Measurements from ENCODE around the gene ARF4.

Gene ARF4

DNA sequence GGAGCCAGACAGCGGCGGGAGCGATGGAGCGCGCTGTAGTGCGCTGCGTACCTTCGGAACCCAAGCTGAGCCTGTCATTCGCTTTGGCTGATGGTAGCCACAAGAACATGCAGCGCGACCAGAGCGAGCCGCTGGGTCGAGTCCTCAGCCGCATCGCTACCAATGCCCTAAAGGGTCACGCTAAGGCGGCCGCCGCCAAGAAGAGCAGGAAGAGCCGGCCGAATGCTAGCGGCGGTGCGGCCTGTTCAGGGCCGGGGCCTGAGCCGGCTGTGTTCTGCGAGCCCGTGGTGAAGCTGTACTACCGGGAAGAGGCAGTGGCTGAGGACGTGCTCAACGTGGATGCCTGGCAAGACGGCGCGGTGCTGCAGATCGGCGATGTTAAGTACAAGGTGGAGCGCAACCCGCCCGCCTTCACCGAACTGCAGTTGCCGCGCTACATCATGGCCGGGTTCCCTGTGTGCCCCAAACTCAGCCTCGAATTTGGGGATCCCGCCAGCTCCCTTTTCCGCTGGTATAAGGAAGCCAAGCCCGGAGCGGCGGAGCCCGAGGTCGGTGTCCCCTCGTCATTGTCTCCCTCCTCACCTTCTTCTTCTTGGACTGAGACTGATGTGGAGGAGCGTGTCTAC, 40.6 kb downstream of the ARF4 start:
- Histone ChIP-seq H3K4me2 (peak overlapping the region; percentile 86), H3K4me1 (ENCODE audit: low read depth, poor library complexity, severe bottlenecking) (peaks cover 23% of the 10 kb centered on the region), H4K20me1 (ENCODE audit: insufficient read depth) (no peaks in the 10 kb centered on the region), H3K36me3 (ENCODE audit: insufficient read depth) (no peaks in the 10 kb centered on the region), H3K9ac (peak overlapping the region; percentile 78), H2AFZ (ENCODE audit: low read depth) (peak overlapping the region; percentile 95), H3K4me3 (IDR thresholded peaks at IDR 0.05; ENCODE audit: insufficient read depth, low read depth, low read length) (no peak overlapping the region), H3K79me2 (ENCODE audit: insufficient read depth, low read depth) (peaks cover 36% of the 10 kb centered on the region), H3K27ac (peak overlapping the region; percentile 85), H3K27me3 (ENCODE audit: insufficient read depth, low read depth) (no peaks in the 10 kb centered on the region)
- TF ChIP-seq, protein P1, sequence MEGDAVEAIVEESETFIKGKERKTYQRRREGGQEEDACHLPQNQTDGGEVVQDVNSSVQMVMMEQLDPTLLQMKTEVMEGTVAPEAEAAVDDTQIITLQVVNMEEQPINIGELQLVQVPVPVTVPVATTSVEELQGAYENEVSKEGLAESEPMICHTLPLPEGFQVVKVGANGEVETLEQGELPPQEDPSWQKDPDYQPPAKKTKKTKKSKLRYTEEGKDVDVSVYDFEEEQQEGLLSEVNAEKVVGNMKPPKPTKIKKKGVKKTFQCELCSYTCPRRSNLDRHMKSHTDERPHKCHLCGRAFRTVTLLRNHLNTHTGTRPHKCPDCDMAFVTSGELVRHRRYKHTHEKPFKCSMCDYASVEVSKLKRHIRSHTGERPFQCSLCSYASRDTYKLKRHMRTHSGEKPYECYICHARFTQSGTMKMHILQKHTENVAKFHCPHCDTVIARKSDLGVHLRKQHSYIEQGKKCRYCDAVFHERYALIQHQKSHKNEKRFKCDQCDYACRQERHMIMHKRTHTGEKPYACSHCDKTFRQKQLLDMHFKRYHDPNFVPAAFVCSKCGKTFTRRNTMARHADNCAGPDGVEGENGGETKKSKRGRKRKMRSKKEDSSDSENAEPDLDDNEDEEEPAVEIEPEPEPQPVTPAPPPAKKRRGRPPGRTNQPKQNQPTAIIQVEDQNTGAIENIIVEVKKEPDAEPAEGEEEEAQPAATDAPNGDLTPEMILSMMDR (conservative IDR thresholded peaks at IDR 0.05; ENCODE audit: low read depth, low read length): no peak

DNA sequence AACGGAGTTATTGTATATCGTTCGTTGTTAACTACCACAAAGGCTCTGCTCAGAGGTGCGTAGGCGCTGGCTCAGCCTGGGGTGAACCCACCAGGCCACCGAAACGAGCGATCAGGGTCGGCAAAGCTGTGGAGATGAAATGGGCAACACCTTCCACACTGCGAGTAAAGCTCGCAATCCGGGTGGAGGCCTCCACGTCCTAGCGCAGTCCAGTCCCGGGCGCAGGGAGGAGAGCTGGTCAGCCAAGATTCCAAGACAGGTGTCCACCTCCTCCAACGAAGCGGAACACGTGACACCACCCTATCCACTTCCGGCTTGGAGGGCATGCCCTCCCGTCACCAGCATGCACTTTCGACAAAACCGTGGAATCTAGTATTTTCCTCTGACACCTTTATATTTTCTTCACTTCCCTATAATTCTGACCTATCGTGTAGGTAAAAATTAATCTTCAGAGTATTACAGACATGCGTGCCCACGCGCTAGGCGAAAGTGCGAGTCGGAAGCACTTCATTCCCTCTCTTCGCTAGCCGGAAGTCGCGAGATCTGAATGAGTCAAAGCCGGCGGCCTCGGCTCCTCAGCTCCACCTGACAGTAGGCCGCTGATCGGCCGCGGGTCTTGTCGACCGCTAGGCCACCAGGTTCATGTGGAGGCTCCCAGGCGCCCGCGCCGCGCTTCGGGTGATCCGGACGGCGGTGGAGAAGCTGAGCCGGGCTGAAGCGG, 41.2 kb downstream of the ARF4 start, which contains the start of gene PDE12:
PDE12 (plus strand) TSS at position 537 of the 721 bp plus-strand sequence; CDS start at position 643, 106 bp downstream.
- H3K4me3 ChIP-seq (IDR thresholded peaks at IDR 0.05; ENCODE audit: insufficient read depth, low read depth, low read length): peak within 1 kb of the TSS; percentile 47
- H3K9ac ChIP-seq: peak within 1 kb of the TSS; percentile 78
- TF ChIP-seq, protein P1 (conservative IDR thresholded peaks at IDR 0.05; ENCODE audit: low read depth, low read length): no peak
- H3K79me2 ChIP-seq (ENCODE audit: insufficient read depth, low read depth): peaks cover 35% of the 10 kb centered on the region
- no peaks in the 10 kb centered on the region for H3K36me3 ChIP-seq (ENCODE audit: insufficient read depth)
- H2AFZ ChIP-seq (ENCODE audit: low read depth): peak within 1 kb of the TSS; percentile 95
- H3K27ac ChIP-seq: peak within 1 kb of the TSS; percentile 85
- no peaks in the 10 kb centered on the region for H4K20me1 ChIP-seq (ENCODE audit: insufficient read depth)
- H3K27me3 ChIP-seq (ENCODE audit: insufficient read depth, low read depth): no peaks in the 10 kb centered on the region
- peak within 1 kb of the TSS; percentile 86 for H3K4me2 ChIP-seq
- H3K4me1 ChIP-seq (ENCODE audit: low read depth, poor library complexity, severe bottlenecking): peaks cover 23% of the 10 kb centered on the region

DNA sequence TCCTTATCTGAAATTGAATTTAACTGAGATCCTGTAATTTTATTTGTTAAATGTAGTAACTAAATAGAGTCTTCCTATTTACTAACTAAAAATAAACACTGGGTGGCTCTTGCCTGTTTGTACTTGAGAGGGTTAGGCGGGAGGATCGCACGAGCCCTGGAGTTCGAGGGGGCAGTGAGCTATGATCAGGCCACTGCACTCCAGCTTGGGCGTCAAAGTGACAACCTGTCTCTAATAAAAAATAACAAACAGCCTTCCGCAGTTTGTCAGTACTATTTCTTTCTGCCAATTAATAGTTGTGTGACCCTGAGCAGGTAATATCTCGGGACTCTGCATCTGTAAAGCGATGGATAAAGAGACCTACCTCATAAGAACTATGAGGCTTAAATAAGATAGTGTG, 41.8 kb downstream of the ARF4 start:
- peaks cover 31% of the 10 kb centered on the region for H3K79me2 ChIP-seq (ENCODE audit: insufficient read depth, low read depth)
- H2AFZ ChIP-seq (ENCODE audit: low read depth): peak overlapping the region; percentile 95
- H3K4me2 ChIP-seq: peak overlapping the region; percentile 86
- TF ChIP-seq, protein P1 (conservative IDR thresholded peaks at IDR 0.05; ENCODE audit: low read depth, low read length): no peak
- peak overlapping the region; percentile 47 for H3K4me3 ChIP-seq (IDR thresholded peaks at IDR 0.05; ENCODE audit: insufficient read depth, low read depth, low read length)
- H3K9ac ChIP-seq: peak overlapping the region; percentile 78
- no peaks in the 10 kb centered on the region for H3K27me3 ChIP-seq (ENCODE audit: insufficient read depth, low read depth)
- H3K4me1 ChIP-seq (ENCODE audit: low read depth, poor library complexity, severe bottlenecking): peaks cover 23% of the 10 kb centered on the region
- no peaks in the 10 kb centered on the region for H4K20me1 ChIP-seq (ENCODE audit: insufficient read depth)
- H3K36me3 ChIP-seq (ENCODE audit: insufficient read depth): no peaks in the 10 kb centered on the region
- H3K27ac ChIP-seq: peak overlapping the region; percentile 85

DNA sequence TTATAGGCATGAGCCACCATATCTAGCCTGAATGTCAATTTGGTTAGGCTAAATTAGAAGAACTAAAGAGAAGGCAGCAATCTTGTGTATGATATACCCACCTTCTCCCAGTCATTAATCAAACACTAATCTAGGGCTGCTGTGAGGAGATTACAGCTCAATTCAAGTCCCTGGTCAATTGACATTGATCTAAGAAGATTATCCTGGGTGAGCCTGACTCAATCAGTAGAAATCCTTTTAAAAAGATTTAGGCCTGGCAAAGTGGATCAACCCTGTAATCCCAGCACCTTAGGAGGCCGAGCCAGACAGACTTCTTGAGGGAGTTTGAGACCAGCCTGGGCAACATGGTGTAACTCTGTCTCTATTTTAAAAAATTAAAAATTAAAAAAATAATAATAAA, 50.5 kb downstream of the ARF4 start:
- Histone ChIP-seq H3K4me1 (ENCODE audit: low read depth, poor library complexity, severe bottlenecking) (no peaks in the 10 kb centered on the region), H4K20me1 (ENCODE audit: insufficient read depth) (no peaks in the 10 kb centered on the region), H3K36me3 (ENCODE audit: insufficient read depth) (no peaks in the 10 kb centered on the region), H3K4me3 (IDR thresholded peaks at IDR 0.05; ENCODE audit: insufficient read depth, low read depth, low read length) (no peak overlapping the region), H3K27me3 (ENCODE audit: insufficient read depth, low read depth) (no peaks in the 10 kb centered on the region), H3K27ac (no peak overlapping the region), H3K4me2 (no peak overlapping the region), H3K79me2 (ENCODE audit: insufficient read depth, low read depth) (no peaks in the 10 kb centered on the region), H3K9ac (no peak overlapping the region), H2AFZ (ENCODE audit: low read depth) (no peak overlapping the region)
- TF ChIP-seq, protein P1 (conservative IDR thresholded peaks at IDR 0.05; ENCODE audit: low read depth, low read length): no peak

Measured in KMS-11 (cell line).